SH-SY5Y (cell line): ENCODE data around the gene MFAP4.
A peak's percentile ranks its signal among the peaks of the same experiment; 100 is the strongest.

Source experiments
- GATA2 ChIP-seq: IDR thresholded peaks from 2 replicates; pipeline ENCODE4 v1.6.1; 2011; ENCODE audit warnings: mild to moderate bottlenecking, low read depth, low read length
- GATA3 ChIP-seq: IDR thresholded peaks from 2 replicates; pipeline ENCODE4 v1.6.1; 2011; ENCODE audit warnings: low read depth, mild to moderate bottlenecking, low read length, moderate library complexity

- TF ChIP-seq GATA3 (no peak), GATA2 (peak; percentile 92)
These were observed 1.0 kb upstream of the MFAP4 start for GRCh38 chr17:19387921-19388521.
